Endothelial cell (in vitro differentiated cells): Measurements from ENCODE around the gene DOCK4. TPM values are rescaled to one million over a fixed set of nuclear protein-coding genes. Genes with fewer than 3 reads are reported as not detected.

Experiments used
- DNase-seq: peaks from one replicate; pipeline ENCODE4 v3.0.0; 2021; ENCODE audit warnings: low spot score
- H3K27ac Mint-ChIP-seq: one replicate; pipeline ENCODE4 v1.8.0; 2021; ENCODE audit warnings: mixed read lengths, inconsistent platforms; ENCODE audit not compliant: unreplicated experiment
- H3K27me3 Mint-ChIP-seq: one replicate; pipeline ENCODE4 v1.8.0; 2021; ENCODE audit warnings: mild to moderate bottlenecking, moderate library complexity, mixed read lengths, inconsistent platforms; ENCODE audit not compliant: unreplicated experiment
- H3K36me3 Mint-ChIP-seq: one replicate; pipeline ENCODE4 v1.8.0; 2021; ENCODE audit warnings: mild to moderate bottlenecking, low read depth, mixed read lengths, inconsistent platforms; ENCODE audit not compliant: unreplicated experiment
- H3K4me1 Mint-ChIP-seq: one replicate; pipeline ENCODE4 v1.8.0; 2021; ENCODE audit warnings: mild to moderate bottlenecking, mixed read lengths, inconsistent platforms; ENCODE audit not compliant: unreplicated experiment
- H3K4me3 Mint-ChIP-seq: one replicate; pipeline ENCODE4 v1.8.0; 2021; ENCODE audit warnings: mild to moderate bottlenecking, mixed read lengths, inconsistent platforms; ENCODE audit not compliant: unreplicated experiment
- H3K9me3 Mint-ChIP-seq: one replicate; pipeline ENCODE4 v1.8.0; 2021; ENCODE audit warnings: mixed read lengths, inconsistent platforms; ENCODE audit not compliant: unreplicated experiment
- CTCF ChIP-seq: fragments of 200-600 bp; sonication (generic); IDR thresholded peaks from one replicate; pipeline ENCODE4 v1.5.0; 2021; ENCODE audit warnings: antibody characterized with exemption; ENCODE audit not compliant: unreplicated experiment
- total RNA-seq: library from RNA; stranded (reverse); fragmentation: NEBNext Ultra II Directional; extraction: Animal tissue kit (Norgen Biotek cat#: 25700); gene quantifications from one replicate; pipeline ENCODE4 v1.2.1, GENCODE V29; 2021; ENCODE audit not compliant: unreplicated experiment

Gene DOCK4
- total RNA-seq, 1 donor from 2014 or later: 99.2 TPM

- Mint-ChIP-seq H3K27ac (no peak overlapping the region), H3K27me3 (no peaks in the 10 kb centered on the region), H3K36me3 (no peaks in the 10 kb centered on the region), H3K9me3 (no peaks in the 10 kb centered on the region), H3K4me1 (peaks cover 44% of the 10 kb centered on the region), H3K4me3 (no peak overlapping the region)
- TF ChIP-seq CTCF: no peak
- DNase-seq: no peak
Measured at GRCh38 chr7:112140600-112140999, 65.6 kb downstream of the DOCK4 start.

GRCh38 chr7:112138938-112139337 lies 67.3 kb downstream of the DOCK4 start:
- no peak for DNase-seq
- Mint-ChIP-seq H3K36me3 (no peaks in the 10 kb centered on the region), H3K4me3 (no peak overlapping the region), H3K27me3 (peaks cover 1% of the 10 kb centered on the region), H3K4me1 (peaks cover 41% of the 10 kb centered on the region), H3K9me3 (no peaks in the 10 kb centered on the region), H3K27ac (no peak overlapping the region)
- no peak for TF ChIP-seq CTCF

DNA sequence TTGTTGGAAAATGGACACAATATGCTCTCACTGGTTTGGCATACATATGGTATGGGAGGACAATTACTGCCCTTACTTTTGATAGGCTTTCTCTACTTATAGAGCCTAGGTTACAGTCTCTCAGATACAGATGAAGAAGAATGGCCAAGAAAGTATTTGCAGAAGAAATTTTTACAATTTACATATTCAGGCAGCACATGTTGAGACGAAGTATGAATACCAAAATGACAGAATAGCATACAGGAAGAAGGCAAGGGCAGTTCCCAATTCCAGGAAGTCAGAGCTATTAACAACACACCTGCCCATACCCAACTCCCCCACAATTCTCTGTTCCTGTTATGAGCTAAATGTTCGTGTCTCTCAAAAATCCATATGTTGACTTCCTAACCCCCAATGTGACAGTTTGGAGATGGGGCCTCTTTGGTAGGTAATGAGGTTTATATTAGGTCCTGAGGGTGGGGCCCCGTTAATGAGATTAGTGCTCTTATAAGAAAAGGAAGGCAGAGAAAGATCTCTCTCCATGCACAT lies 67.8 kb downstream of the DOCK4 start:
- H3K4me1 Mint-ChIP-seq: peaks cover 40% of the 10 kb centered on the region
- H3K27me3 Mint-ChIP-seq: peaks cover 1% of the 10 kb centered on the region
- no peaks in the 10 kb centered on the region for H3K36me3 Mint-ChIP-seq
- no peak for TF ChIP-seq CTCF
- H3K4me3 Mint-ChIP-seq: no peak overlapping the region
- H3K9me3 Mint-ChIP-seq: no peaks in the 10 kb centered on the region
- no peak overlapping the region for H3K27ac Mint-ChIP-seq
- DNase-seq: no peak

- peaks cover 42% of the 10 kb centered on the region for H3K4me1 Mint-ChIP-seq
Measured at GRCh38 chr7:112137141-112138101, 68.8 kb downstream of the DOCK4 start.

More at GRCh38 chr7:112137141-112138101, 68.8 kb downstream of the DOCK4 start:
- Mint-ChIP-seq H3K36me3 (no peaks in the 10 kb centered on the region), H3K27me3 (peaks cover 1% of the 10 kb centered on the region), H3K9me3 (no peaks in the 10 kb centered on the region), H3K27ac (no peak overlapping the region), H3K4me3 (no peak overlapping the region)
- no peak for DNase-seq
- no peak for TF ChIP-seq CTCF
